ENCODE data around the gene SCN2A.
"Not testable (repeated sequence)": the region's sequence is repeated elsewhere in the genome, so short reads cannot be mapped to it uniquely, and the experiment has no call there.

SCN2A gene

GRCh38 chr2:165305391-165306096, 66.3 kb downstream of the SCN2A start:
- H3K4me3 ChIP-seq (ENCODE audit: low read depth, low read length) = no peak overlapping the region
- TF ChIP-seq CTCF (IDR thresholded peaks at IDR 0.05; ENCODE audit: low read depth, low read length, missing control alignments) = no peak
- no peak for DNase-seq (ENCODE audit: low read depth)

GRCh38 chr2:165307317-165307716, 68.1 kb downstream of the SCN2A start:
- no peak overlapping the region for H3K4me3 ChIP-seq (ENCODE audit: low read depth, low read length)
- no peak for DNase-seq (ENCODE audit: low read depth)
- no peak for TF ChIP-seq CTCF (IDR thresholded peaks at IDR 0.05; ENCODE audit: low read depth, low read length, missing control alignments)

- TF ChIP-seq CTCF (IDR thresholded peaks at IDR 0.05; ENCODE audit: low read depth, low read length, missing control alignments) = no peak
- DNase-seq (ENCODE audit: low read depth) = no peak
- H3K4me3 ChIP-seq (ENCODE audit: low read depth, low read length) = no peak overlapping the region
Measured at GRCh38 chr2:165311949-165312348, 72.7 kb downstream of the SCN2A start.

GRCh38 chr2:165312999-165313398, 73.8 kb downstream of the SCN2A start:
- H3K4me3 ChIP-seq (ENCODE audit: low read depth, low read length) = no peak overlapping the region
- no peak for DNase-seq (ENCODE audit: low read depth)
- TF ChIP-seq CTCF (IDR thresholded peaks at IDR 0.05; ENCODE audit: low read depth, low read length, missing control alignments) = no peak

- no peak for DNase-seq (ENCODE audit: low read depth)
- no peak overlapping the region for H3K4me3 ChIP-seq (ENCODE audit: low read depth, low read length)
- no peak for TF ChIP-seq CTCF (IDR thresholded peaks at IDR 0.05; ENCODE audit: low read depth, low read length, missing control alignments)
Measured at GRCh38 chr2:165313509-165313908, 74.3 kb downstream of the SCN2A start.

GRCh38 chr2:165328272-165328671, 89.1 kb downstream of the SCN2A start:
- DNase-seq (ENCODE audit: low read depth) = no peak
- no peak overlapping the region for H3K4me3 ChIP-seq (ENCODE audit: low read depth, low read length)
- TF ChIP-seq CTCF (IDR thresholded peaks at IDR 0.05; ENCODE audit: low read depth, low read length, missing control alignments) = no peak

- not testable (repeated sequence) for DNase-seq (ENCODE audit: low read depth); H3K4me3 ChIP-seq (ENCODE audit: low read depth, low read length)
Measured at GRCh38 chr2:165344276-165344675, 105.1 kb downstream of the SCN2A start.
